ENCODE results near the gene BLM. TPM values are rescaled to one million over a fixed set of nuclear protein-coding genes. Genes with fewer than 3 reads are reported as not detected.

Gene BLM
- total and polyA plus RNA-seq, 8 donors, result 3.7 to 13.1 (median 8.7) TPM

DNA sequence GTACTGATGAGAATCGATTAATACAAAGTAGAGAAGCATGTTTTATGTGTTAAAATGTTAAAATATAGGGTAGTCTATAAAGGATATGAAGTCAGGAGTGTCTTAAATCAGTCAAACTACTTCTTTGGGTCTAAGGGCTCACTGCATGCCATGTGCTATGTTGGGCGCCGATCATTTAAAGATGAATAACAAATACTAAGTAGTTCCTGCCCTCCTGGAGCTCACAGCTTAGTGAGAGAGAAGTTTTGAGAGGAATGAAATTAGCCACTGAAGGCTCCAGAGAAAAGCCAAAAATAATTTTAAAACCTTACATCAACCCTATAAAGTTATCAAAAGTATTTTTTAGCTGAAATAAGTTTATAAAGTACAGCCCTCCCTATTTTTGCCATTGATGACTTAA is 44.5 kb downstream of the BLM start:
- Histone ChIP-seq H3K4me1 (peaks cover 0 to 43% of the 10 kb centered on the region in 2 donors), H3K36me3 (no peaks in the 10 kb centered on the region), H3K27me3 (no peaks in the 10 kb centered on the region), H3K9me3 (no peaks in the 10 kb centered on the region), H3K27ac (peak overlapping the region in 1 of 2 donors; percentile 81), H3K4me3 (no peak overlapping the region)
- DNase-seq (no peak), ATAC-seq (peak; percentile 26)
- TF ChIP-seq, protein P1, sequence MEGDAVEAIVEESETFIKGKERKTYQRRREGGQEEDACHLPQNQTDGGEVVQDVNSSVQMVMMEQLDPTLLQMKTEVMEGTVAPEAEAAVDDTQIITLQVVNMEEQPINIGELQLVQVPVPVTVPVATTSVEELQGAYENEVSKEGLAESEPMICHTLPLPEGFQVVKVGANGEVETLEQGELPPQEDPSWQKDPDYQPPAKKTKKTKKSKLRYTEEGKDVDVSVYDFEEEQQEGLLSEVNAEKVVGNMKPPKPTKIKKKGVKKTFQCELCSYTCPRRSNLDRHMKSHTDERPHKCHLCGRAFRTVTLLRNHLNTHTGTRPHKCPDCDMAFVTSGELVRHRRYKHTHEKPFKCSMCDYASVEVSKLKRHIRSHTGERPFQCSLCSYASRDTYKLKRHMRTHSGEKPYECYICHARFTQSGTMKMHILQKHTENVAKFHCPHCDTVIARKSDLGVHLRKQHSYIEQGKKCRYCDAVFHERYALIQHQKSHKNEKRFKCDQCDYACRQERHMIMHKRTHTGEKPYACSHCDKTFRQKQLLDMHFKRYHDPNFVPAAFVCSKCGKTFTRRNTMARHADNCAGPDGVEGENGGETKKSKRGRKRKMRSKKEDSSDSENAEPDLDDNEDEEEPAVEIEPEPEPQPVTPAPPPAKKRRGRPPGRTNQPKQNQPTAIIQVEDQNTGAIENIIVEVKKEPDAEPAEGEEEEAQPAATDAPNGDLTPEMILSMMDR (IDR thresholded peaks at IDR 0.05), result no peak
- intact Hi-C loops (cut with DNase I), result no loop called here

- peak overlapping the region in 1 of 2 donors; percentile 81 for H3K27ac ChIP-seq
- H3K27me3 ChIP-seq, result no peaks in the 10 kb centered on the region
- intact Hi-C loops (cut with DNase I), result no loop called here
- H3K9me3 ChIP-seq, result no peaks in the 10 kb centered on the region
- H3K4me1 ChIP-seq, result peaks cover 0 to 39% of the 10 kb centered on the region in 2 donors
- DNase-seq (peak in 3 of 4 donors; percentile 5 to 87 (median 85)), ATAC-seq (peak; percentile 97)
- TF ChIP-seq, protein P1 (IDR thresholded peaks at IDR 0.05), result no peak
- no peak overlapping the region for H3K4me3 ChIP-seq
- no peaks in the 10 kb centered on the region for H3K36me3 ChIP-seq
Observed at GRCh38 chr15:90762109-90762508, 45.0 kb downstream of the BLM start.

- H3K9me3 ChIP-seq, result no peaks in the 10 kb centered on the region
- ATAC-seq, result no peak
- TF ChIP-seq, protein P1 (IDR thresholded peaks at IDR 0.05), result no peak
- H3K4me1 ChIP-seq, result peaks cover 0 to 25% of the 10 kb centered on the region in 2 donors
- intact Hi-C loops (cut with DNase I), result no loop called here
- H3K4me3 ChIP-seq, result no peak overlapping the region
- H3K27ac ChIP-seq, result no peak overlapping the region
- H3K27me3 ChIP-seq, result no peaks in the 10 kb centered on the region
- DNase-seq, result no peak
- no peaks in the 10 kb centered on the region for H3K36me3 ChIP-seq
Observed at GRCh38 chr15:90763366-90764099, 46.4 kb downstream of the BLM start.

- Histone ChIP-seq H3K27ac (no peak overlapping the region), H3K9me3 (no peaks in the 10 kb centered on the region), H3K4me1 (peaks cover 0 to 22% of the 10 kb centered on the region in 2 donors), H3K36me3 (no peaks in the 10 kb centered on the region), H3K4me3 (no peak overlapping the region), H3K27me3 (no peaks in the 10 kb centered on the region)
- intact Hi-C loops (cut with DNase I), result no loop called here
- ATAC-seq (no peak), DNase-seq (no peak)
- TF ChIP-seq, protein P1 (IDR thresholded peaks at IDR 0.05), result no peak
Observed at GRCh38 chr15:90765531-90765930, 48.4 kb downstream of the BLM start.

DNA sequence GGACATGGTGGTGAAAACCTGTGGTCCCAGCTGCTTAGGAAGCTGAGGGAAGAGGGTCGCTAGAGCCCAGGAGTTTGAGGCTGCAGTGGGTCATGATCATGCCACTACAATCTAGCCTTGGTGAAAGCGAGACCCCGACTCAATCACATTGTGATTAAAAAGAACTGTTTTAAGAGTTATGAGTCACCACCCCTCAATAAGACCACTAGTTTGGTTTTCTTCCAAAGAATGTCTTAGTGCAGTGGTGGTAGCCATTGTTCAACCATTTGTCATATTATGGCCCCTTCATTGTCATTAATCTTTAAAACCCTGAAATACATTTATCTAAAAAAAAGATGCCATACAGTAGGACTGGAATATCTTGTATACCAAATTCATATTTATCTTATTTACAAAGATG is 48.8 kb downstream of the BLM start:
- Histone ChIP-seq H3K4me1 (peaks cover 0 to 18% of the 10 kb centered on the region in 2 donors), H3K36me3 (no peaks in the 10 kb centered on the region), H3K27me3 (no peaks in the 10 kb centered on the region), H3K4me3 (no peak overlapping the region), H3K27ac (no peak overlapping the region), H3K9me3 (no peaks in the 10 kb centered on the region)
- TF ChIP-seq, protein P1 (IDR thresholded peaks at IDR 0.05), result no peak
- ATAC-seq, result no peak
- DNase-seq, result no peak
- intact Hi-C loops (cut with DNase I), result no loop called here
